HG03558 (cell line): Measurements from ENCODE around the gene HERC2.

Experiments
- ATAC-seq: cut with Tn5 transposase; IDR thresholded peaks from one replicate; pipeline ENCODE4 v1.9.1; 2021; ENCODE audit warnings: moderate number of reproducible peaks; ENCODE audit not compliant: unreplicated experiment; ENCODE audit errors: extremely low read depth

Gene HERC2

GRCh38 chr15:28117432-28117990 lies 204.5 kb downstream of the HERC2 start:
- no peak for ATAC-seq

DNA sequence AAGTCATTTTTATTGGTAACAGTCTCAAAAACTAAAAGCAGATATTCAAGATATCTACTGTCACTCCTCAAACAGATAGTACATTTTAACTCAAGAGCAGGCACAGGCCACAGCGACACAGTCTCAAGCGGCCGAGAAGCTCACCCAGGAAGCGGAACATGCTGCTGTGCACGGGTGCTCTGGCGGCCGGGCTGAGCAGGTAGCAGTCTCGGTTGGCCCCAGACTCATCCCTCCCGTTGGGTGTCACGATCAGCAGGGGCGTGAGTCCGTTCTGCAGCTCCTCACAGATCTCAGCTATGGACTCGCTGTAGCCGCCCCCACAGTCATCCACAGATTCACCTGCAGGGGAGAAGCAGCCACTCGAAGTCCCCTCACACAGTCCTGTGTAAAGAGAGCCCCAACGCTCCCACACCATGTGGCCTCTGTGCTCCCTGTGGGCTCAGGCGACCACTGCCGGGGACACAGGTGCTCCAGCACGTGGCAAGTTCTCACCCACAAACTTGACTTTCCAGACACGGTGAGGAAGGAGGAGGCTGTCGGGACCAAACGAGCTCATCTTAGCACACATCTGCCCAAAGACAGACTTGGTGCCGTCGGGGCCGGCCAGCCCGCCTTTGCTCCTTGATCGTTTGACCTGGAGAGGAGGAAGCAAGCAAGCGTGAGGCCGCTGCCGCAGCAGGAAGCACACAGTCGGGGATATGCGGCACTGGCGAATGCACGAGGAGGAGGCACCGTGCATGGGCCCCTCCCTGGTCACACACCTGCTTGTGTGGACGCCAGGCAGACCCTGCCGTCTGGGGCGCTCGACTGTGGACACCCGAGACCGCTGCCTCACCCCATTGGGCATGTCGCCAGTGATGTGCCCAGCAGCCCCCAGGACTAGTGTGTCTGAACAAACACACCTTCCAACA lies 205.2 kb downstream of the HERC2 start:
- no peak for ATAC-seq

GRCh38 chr15:28115871-28116270 lies 206.1 kb downstream of the HERC2 start:
- no peak for ATAC-seq

- ATAC-seq, result no peak
Measured at GRCh38 chr15:28114721-28115622, 207.0 kb downstream of the HERC2 start.

DNA sequence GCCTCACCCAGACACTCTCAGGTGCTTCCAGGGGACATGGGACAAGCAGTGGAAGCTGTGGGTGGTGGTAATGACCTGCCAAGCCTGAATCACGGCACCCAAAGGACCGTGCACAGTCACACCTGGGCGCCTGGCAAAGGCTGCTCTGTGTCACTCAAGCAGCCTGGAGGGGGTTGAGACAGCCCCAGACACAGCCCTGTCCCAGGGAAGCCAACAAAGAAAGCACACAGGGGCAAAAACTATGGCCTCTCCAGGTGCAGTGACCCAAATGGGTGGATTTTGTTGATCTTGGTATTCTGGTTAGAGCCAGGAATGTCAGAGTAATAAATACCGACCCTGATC lies 207.9 kb downstream of the HERC2 start:
- no peak for ATAC-seq

GRCh38 chr15:28113394-28114113 lies 208.4 kb downstream of the HERC2 start:
- ATAC-seq, result no peak

- no peak for ATAC-seq
Measured at GRCh38 chr15:28112962-28113361, 209.0 kb downstream of the HERC2 start.

DNA sequence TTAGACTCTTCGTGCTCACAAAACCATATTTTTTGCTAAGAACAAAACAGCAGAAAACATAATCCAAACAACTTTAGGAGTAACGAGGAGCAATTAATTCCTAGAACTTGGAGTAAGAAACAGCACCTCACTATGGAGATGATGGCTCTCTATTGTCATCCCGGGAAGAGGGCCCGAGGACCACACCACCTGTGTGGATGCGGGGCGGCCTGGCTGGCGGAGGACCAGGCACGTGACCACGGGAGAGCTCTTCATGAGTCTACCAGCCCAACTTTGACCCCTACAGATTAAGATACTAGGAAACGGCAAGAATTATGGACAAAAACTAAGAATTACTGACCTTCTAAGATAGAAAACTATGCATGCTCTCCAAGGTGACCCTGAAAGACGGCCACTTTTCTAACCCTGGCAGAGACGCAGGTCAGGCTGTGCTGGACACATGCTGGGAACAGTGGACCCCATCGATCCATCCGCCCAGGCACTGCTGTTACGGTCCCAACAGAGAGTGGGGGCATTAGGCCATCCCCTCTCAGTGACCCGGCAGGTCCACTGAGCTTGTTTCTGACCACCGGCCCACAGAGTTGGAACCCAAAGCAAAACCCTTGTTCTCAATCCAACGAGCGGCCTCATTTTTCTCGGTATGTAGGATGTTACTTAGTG lies 209.7 kb downstream of the HERC2 start:
- ATAC-seq, result no peak

GRCh38 chr15:28111543-28111942 lies 210.4 kb downstream of the HERC2 start:
- ATAC-seq, result no peak

DNA sequence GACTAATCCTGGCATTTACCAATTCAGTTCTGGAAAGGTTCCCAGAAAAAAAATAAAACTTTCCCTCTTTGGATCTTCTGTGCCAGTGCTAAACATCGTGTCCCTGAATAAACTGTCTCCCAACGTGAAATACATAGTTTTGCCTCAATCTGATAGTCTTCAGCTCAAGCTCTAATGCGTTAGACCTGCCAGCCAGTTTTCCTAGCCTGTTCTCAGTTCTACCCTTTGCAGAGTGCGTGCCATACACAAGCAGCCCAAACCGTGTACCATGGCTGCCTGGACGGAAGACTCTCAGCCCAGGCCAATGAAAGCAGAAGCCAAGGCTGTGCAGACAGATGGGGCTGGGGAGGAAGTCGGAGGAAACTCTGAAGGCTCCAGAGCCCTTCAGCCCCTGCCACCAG lies 211.5 kb downstream of the HERC2 start:
- no peak for ATAC-seq

- no peak for ATAC-seq
Measured at GRCh38 chr15:28109626-28110455, 212.1 kb downstream of the HERC2 start.

- no peak for ATAC-seq
Measured at GRCh38 chr15:28107904-28108275, 214.1 kb downstream of the HERC2 start.

- ATAC-seq, result no peak
Measured at GRCh38 chr15:28107111-28107903, 214.7 kb downstream of the HERC2 start.

DNA sequence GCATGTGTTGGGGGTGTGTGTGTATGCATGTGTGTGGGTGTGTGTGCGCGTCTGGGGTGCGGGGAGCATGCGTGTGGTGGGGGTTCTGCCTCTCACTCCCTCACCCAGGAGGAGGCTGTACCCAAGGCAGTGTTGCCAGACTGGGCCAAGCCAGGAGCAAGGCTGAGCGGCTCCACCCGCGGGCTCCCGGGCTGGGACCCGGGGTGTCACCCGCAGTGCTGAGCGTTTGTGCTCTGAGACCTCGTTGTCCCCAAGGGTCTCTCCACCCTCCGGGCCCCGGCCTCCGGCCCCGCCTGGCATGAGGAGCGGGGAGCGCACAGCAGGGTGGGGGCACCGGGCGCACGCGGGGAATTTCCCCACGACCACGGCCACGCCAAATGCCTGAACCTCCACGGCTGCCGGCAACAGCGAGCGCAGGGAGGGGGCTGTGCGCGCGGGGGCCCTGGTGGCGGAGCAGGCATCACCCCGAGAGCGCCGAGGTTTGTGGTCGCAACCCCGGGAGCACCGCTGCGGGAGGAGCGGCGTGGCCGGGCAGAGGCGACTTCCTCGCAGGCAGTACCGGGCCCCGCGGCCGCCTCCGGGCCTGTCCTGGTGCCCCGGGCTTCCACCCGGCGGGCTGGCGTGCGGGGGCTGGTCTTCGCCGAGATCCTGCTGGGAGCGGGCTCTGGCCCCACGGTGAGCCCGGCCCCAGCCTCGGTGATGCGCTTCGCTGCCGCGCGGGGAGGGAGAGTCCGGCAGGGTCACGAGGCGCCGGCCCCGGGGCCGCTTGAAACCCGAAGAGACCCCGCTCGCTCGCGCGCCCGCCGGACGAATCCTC lies 215.5 kb downstream of the HERC2 start:
- ATAC-seq, result no peak

DNA sequence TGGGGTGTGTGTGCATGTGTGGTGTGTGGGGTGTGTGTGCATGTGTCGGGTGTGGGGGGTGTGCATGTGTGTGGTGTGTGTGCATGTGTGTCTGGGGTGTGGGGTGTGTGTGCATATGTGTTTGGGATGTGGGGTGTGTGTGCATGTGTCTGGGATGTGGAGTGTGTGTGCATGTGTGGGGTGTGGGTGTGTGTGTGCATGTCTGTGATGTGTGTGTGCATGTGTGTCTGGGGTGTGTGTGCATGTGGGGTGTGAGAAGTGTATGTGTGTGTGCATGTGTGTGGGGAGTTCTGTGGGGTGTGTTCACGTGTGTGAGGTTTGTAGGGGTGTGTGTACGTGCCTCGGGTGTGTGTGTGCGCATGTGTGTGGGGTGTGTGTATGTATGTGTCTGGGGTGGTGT lies 216.2 kb downstream of the HERC2 start:
- no peak for ATAC-seq

- ATAC-seq, result no peak
Measured at GRCh38 chr15:28105224-28105791, 216.7 kb downstream of the HERC2 start.

DNA sequence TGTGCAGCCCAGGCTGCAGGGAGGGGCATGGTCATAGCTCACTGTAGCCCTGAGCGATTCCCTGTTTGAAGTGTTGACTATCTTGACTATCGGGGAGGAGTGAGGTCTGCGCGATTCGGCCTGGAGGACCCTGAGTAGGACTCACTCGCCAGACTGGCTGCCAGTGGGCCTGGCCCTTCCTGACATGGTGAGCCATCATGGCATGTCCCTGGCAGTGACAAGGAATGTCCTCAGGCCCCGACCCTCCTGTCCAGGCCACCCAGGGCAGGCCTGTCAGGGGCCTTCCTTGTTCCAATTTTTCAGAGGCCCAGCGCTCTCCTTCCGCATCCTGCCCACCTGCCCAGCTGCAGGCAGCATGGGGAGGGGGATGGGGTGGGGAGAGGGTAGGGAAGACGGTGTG lies 217.7 kb downstream of the HERC2 start:
- ATAC-seq, result no peak
